HG03103 (cell line): ENCODE results near the gene ATP6V0E2.

Experiments
- ATAC-seq: cut with Tn5 transposase; IDR thresholded peaks from one replicate; pipeline ENCODE4 v1.9.1; 2021; ENCODE audit warnings: low read depth; ENCODE audit not compliant: unreplicated experiment

The ATP6V0E2 gene

GRCh38 chr7:149838224-149838991, 35.4 kb upstream of the ATP6V0E2 start, which contains the start of gene ZNF862:
TSS of gene ZNF862 (plus strand) at chr7:149838375. CDS start at chr7:149838612, 237 bp downstream.
- ATAC-seq: peak; percentile 96

GRCh38 chr7:149838992-149839408, 34.8 kb upstream of the ATP6V0E2 start:
- ATAC-seq: no peak

GRCh38 chr7:149839933-149840332, 33.8 kb upstream of the ATP6V0E2 start:
- no peak for ATAC-seq

DNA sequence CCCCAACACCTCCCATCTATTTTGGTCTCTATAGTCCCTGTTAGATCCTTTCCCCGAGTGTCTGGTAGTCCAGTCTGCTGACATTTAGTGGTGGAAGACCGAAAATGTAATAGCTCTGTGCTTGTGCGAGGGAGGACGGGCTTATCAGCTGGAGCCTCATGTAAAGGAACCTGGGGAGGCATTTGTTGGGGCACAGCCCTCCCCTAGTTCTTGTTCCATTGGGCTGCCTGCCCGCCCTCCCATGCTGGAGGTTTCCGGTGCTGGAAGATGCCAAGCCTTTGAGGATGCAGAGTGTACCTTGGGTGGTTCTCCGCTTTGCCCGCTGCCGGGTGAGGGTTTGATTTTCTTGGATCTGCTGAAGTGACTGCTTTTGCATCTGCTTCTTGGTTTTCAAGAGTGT, 30.2 kb upstream of the ATP6V0E2 start:
- ATAC-seq: no peak

- ATAC-seq: no peak
These were observed 29.3 kb upstream of the ATP6V0E2 start for GRCh38 chr7:149844445-149844844.

- ATAC-seq: no peak
These were observed 28.4 kb upstream of the ATP6V0E2 start for GRCh38 chr7:149845257-149845980.

- ATAC-seq: no peak
These were observed 27.7 kb upstream of the ATP6V0E2 start for GRCh38 chr7:149846021-149846420.

DNA sequence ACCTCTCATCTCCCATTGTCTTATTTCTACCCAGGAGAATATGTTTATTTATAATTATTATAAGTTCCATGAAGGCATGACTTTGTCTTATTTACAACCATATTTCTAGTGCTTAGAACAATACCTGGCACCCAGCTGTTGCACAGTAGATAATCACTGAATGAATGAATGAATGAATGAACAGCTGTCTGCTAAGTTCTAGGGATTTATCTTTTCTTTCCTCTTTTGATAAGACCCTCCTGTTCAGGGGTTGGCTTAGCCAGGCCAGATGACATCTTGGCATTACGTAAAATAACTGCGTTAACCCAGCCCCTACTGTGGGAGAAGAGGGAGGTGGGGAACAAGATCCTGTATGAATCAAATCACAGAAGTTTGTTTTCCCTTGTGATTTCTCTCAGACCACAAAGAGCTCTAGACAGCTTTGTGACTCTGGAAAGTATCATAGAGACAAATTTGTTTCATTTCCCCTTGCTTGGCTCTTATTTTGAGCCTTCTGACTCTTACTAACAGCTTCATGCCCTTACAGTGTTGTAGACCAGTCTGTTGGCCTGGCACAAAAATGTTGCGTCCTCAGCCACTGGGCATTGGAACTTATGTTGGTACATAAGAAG, 27.2 kb upstream of the ATP6V0E2 start:
- ATAC-seq: peak; percentile 85

DNA sequence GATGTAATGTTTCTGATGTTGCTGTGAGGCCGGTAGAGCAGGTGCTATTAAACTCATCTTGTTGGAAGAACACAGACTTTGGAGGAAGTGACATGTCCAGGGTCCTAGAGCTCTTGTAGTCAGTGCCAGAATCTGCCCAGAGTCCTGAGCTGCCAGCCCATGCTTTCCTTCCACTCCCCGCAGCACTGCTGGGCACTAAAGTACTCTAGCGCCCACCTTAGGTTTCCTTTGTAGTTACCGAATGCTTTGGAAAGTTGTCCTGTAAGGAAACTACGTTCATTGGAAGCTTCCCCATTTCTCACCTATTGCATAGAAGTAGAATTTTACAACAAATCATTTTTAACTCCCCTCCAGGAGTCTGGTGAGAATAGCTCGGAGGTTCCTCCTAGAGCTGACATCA, 24.6 kb upstream of the ATP6V0E2 start:
- no peak for ATAC-seq

GRCh38 chr7:149850007-149850594, 23.7 kb upstream of the ATP6V0E2 start:
- no peak for ATAC-seq

DNA sequence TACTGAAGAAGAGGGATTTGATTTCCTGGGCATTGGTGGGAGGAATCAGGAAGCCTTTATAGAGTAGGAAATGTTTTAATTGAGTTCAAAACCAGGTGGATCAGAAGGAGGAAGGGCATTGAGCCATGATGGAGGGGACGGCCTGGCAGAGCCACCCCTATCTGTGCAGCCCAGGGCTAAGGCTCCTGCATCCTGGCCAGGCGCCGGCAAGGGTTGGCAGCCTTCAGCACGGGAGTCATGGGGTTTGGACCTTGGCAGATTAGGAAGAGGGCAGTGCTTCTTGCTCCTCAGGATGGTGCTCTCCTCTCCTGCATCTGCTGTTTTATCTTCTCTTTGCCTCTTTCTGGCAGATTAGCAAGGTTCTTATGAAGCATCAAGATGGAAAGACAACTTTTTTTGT, 23.1 kb upstream of the ATP6V0E2 start:
- no peak for ATAC-seq

- ATAC-seq: no peak
These were observed 22.3 kb upstream of the ATP6V0E2 start for GRCh38 chr7:149851449-149851848.

DNA sequence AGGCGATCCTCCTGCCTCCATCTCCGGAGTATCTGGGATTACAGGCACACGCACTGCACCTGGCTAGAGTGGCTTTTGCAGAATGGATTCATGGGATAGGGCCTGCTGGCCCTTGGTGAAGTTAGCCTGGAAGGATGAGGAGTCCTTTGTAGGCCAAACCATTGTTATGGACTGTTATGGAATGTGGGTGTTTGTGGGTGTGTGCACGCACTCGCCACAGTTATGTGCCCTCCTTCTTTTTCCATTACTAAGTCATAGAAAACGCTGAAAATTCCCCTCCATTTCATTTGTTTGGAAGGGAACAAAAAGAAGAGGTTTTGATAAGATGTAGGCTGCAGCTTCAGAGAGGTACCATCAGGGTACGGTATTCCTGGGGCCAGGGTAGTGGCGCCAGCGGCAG, 20.6 kb upstream of the ATP6V0E2 start:
- ATAC-seq: no peak

DNA sequence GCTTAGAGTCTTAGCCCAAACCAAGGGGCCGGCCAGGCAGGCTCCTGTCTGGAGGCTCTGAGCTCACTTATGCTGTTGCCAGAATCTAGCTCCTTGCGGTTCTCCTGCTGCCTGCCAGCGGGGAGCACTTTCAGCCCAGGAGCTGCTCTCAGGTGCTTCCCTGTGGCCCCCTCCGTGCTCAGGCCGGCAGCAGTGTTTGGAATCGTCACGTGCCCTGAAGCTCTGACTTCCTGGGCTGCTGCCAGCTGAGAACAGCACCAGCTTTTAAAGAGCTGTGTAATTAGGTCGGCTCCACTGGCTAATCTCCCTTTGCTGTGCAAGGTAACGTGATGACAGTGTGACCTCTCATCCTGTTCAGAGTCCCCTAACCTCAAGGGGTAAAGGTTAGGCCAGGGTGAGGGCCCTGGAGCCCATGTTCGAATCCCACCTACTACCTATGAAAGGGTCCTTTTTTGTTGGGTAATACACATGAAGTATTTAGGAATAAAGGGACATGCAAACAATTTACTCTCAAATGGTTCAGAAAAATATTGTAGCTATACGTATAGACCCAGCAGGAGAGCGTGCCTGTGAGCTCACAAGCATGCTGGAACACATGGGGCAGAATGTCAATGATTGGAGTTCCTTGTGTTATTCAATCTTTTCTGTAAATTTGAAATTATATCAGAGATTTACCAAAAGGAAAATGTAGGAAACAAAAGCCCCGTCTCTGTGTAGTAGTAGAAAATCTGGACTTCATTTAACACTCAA, 19.0 kb upstream of the ATP6V0E2 start:
- ATAC-seq: no peak

DNA sequence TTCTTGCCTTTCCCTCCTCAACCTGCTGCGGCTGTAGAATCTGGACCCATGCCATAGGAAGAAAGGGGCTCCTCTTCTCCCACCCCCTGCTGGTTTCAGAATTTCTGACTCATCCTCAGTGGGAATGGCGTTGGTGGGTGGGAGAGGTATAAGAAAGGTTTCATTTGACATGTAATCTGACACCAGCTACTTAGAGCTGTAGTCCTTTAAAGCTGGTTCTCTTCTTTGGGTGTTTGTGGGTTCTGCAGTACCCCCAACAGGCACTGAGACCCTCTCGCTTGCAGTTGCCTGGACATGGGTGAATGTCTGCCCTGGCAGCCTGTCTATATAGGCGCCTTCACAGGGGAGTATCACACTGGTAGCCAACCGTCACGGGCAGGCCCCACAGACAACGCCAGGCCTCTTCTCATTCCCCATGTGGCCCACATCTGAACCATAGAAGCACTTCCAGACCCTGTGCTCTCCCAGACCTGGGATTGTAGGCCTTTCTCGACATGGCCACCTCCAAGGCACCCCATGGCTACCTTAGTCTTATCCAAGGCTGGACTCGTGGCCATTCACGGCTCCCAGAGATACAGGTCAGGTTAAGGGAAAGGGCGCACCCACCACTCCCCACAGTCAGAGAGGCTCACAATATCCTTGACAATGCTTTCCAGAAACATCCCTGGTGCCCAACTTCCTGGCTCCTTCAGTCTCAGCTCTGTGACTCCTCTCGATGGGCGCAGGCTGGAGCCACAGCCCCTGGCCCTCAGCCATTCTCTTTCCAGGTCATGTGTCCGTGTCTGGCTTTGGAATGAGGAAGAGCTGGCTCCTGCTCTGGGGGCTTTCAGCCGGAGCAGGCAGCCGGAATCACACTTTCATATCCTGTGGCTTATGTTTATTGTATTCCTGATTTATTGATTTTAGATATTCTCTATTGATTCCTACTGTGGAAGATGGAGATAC, 18.1 kb upstream of the ATP6V0E2 start:
- no peak for ATAC-seq

- ATAC-seq: no peak
These were observed 17.2 kb upstream of the ATP6V0E2 start for GRCh38 chr7:149856583-149856982.

DNA sequence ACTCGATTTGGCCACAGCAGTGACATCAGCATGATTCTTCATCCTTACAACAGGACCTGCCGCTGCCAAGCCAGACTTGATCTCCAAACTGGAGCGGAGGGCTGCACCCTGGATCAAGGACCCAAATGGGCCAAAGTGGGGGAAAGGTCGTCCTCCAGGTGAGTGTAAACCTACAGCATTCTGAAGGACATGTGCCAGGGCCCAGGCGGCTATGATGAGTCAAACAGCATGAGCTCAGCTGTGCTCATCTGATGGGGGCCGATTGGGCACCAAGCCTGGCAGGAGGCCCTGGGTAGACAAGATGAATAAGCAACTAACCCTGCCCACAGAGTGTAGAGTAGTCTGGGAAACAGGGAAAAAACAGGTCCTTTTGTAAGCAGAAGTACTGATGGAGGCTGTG, 14.4 kb upstream of the ATP6V0E2 start:
- ATAC-seq: no peak

DNA sequence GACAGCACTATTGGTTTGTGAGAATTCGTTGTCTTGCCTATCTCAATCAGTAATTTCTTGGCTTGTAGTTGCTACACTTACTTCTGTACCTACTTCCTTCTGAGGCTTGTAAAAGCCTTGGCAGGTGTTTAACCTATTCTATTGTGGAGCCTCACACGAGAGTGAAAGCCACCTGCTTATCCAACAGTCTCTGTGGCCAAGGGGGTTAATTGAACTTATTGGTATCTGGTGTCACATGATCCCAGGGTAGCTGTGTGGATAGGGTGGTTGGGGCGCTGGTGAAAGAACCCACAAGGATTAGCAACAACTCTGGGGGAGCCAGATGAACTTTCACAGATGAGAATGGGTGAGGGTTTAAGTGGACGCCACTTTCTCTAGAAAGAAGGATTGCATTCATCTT, 13.9 kb upstream of the ATP6V0E2 start:
- ATAC-seq: no peak
